H1 (cell line): ENCODE data around the gene CRYAB. TPM values are rescaled to one million over a fixed set of nuclear protein-coding genes. Genes with fewer than 3 reads are reported as not detected.

Experiments used
- CTCF ChIA-PET: fragments of 300-600 bp; sonication (Branson Sonifier 250); formaldehyde crosslinking; loops from one replicate; lab custom pipeline; 2021; ENCODE audit not compliant: partially characterized antibody; lab: Charles Lee
- POLR2A ChIA-PET: fragments of 300-600 bp; sonication (Branson Sonifier 250); formaldehyde crosslinking; loops from one replicate; lab custom pipeline; 2021; ENCODE audit warnings: inconsistent platforms; ENCODE audit not compliant: partially characterized antibody; lab: Charles Lee
- DNase-seq, 2 experiments: peaks; one replicate each; pipeline versions ENCODE4 v3.0.0 to v3.0.0-alpha.2; 2010 to 2022; ENCODE audit warnings: low spot score in 2 of 2, low read depth in 1 of 2, mixed read lengths in 1 of 2
- FAIRE-seq: peaks from 2 replicates; lab custom pipeline; 2011; peaks lifted over from hg19 to GRCh38; lab: Jason Lieb, UNC
- H2AFZ ChIP-seq: 2 replicates; pipeline ENCODE4 v1.8.1; 2012; ENCODE audit warnings: low read length, inconsistent platforms
- H2AK5ac ChIP-seq: 2 replicates; pipeline ENCODE4 v1.6.1; 2013; ENCODE audit warnings: low read depth, low read length
- H2BK120ac ChIP-seq: replicated peaks from 2 replicates; pipeline ENCODE3; 2013; ENCODE audit warnings: low read depth, low read length, inconsistent platforms
- H2BK12ac ChIP-seq: 2 replicates; pipeline ENCODE4 v1.6.1; 2013; ENCODE audit warnings: low read depth, low read length
- H2BK15ac ChIP-seq: 2 replicates; pipeline ENCODE4 v1.6.1; 2013; ENCODE audit warnings: low read length
- H2BK20ac ChIP-seq: 2 replicates; pipeline ENCODE4 v1.6.1; 2013; ENCODE audit warnings: low read length
- H2BK5ac ChIP-seq: 2 replicates; pipeline ENCODE4 v1.6.1; 2013; ENCODE audit warnings: low read depth, low read length
- H3K14ac ChIP-seq: 2 replicates; pipeline ENCODE4 v1.6.1; 2013; ENCODE audit warnings: inconsistent platforms; ENCODE audit not compliant: insufficient read length
- H3K18ac ChIP-seq: 2 replicates; pipeline ENCODE4 v1.6.1; 2013; ENCODE audit warnings: low read length; ENCODE audit errors: extremely low read depth
- H3K23ac ChIP-seq: 2 replicates; pipeline ENCODE4 v1.6.1; 2013; ENCODE audit warnings: inconsistent platforms; ENCODE audit not compliant: insufficient read length
- H3K23me2 ChIP-seq: 2 replicates; pipeline ENCODE4 v1.6.1; 2013; ENCODE audit warnings: low read depth, low read length
- H3K27ac ChIP-seq: 2 replicates; pipeline ENCODE4 v1.6.1; 2011; ENCODE audit warnings: low read depth, low read length, inconsistent platforms
- H3K27me3 ChIP-seq, 4 experiments: replicated peaks in 1 of 4; 1 replicate in 1 of 4; 2 replicates in 3 of 4; pipeline versions ENCODE4 v1.6.1 to v1.8.1; 2011 to 2013; ENCODE audit warnings: low read length in 3 of 4, mild to moderate bottlenecking in 3 of 4, inconsistent platforms in 2 of 4, mixed read lengths in 2 of 4, moderate library complexity in 1 of 4; ENCODE audit not compliant: control insufficient read depth in 3 of 4, insufficient read depth in 3 of 4; ENCODE audit errors: extremely low read depth in 1 of 4
- H3K36me3 ChIP-seq, 4 experiments: 2 replicates each; pipeline versions ENCODE4 v1.6.1 to v1.8.1; 2011 to 2013; ENCODE audit warnings: mild to moderate bottlenecking in 4 of 4, low read length in 3 of 4, moderate library complexity in 2 of 4, control low read depth in 1 of 4, inconsistent platforms in 1 of 4; ENCODE audit not compliant: insufficient read depth in 4 of 4, control insufficient read depth in 2 of 4
- H3K4ac ChIP-seq: replicated peaks from 2 replicates; pipeline ENCODE3; 2013; ENCODE audit warnings: low read length, low read depth, mixed read lengths, inconsistent platforms; ENCODE audit not compliant: insufficient read length
- H3K4me1 ChIP-seq, 4 experiments: replicated peaks in 1 of 4; 1 replicate in 1 of 4; 2 replicates in 3 of 4; pipeline versions ENCODE4 v1.6.1 to v1.8.1; 2011 to 2013; ENCODE audit warnings: low read length in 3 of 4, inconsistent platforms in 2 of 4, mixed read lengths in 1 of 4; ENCODE audit not compliant: insufficient read depth in 4 of 4, control insufficient read depth in 3 of 4
- H3K4me2 ChIP-seq, 2 experiments: 2 replicates each; pipeline versions ENCODE4 v1.6.1 to v1.8.1; 2011 to 2013; ENCODE audit warnings: low read depth in 2 of 2, low read length in 2 of 2, control low read depth in 1 of 2, inconsistent platforms in 1 of 2, mild to moderate bottlenecking in 1 of 2; ENCODE audit not compliant: insufficient read depth in 1 of 2
- H3K4me3 ChIP-seq, 4 experiments: fragments of 200-600, 300-600 bp in 1 of 4; sonication (generic), shearing (Covaris generic), sonication (Bioruptor Twin) in 1 of 4; 2 replicates each; pipeline versions ENCODE4 v1.5.1 to v1.8.1; 2011 to 2016; ENCODE audit warnings: low read length in 4 of 4, low read depth in 3 of 4, control low read depth in 2 of 4, inconsistent platforms in 2 of 4, mild to moderate bottlenecking in 2 of 4, mixed read lengths in 1 of 4, moderate library complexity in 1 of 4; ENCODE audit not compliant: insufficient read depth in 2 of 4; ENCODE audit errors: extremely low read depth in 1 of 4
- H3K56ac ChIP-seq: replicated peaks from 2 replicates; pipeline ENCODE3; 2013; ENCODE audit warnings: low read depth, mild to moderate bottlenecking, mixed read lengths, low read length, inconsistent platforms; ENCODE audit not compliant: insufficient read length
- H3K79me1 ChIP-seq: 2 replicates; pipeline ENCODE4 v1.6.1; 2013; ENCODE audit warnings: low read depth, low read length, control low read depth
- H3K79me2 ChIP-seq, 2 experiments: 2 replicates each; pipeline versions ENCODE4 v1.6.1 to v1.8.1; 2012 to 2013; ENCODE audit warnings: low read length in 2 of 2, mild to moderate bottlenecking in 2 of 2, inconsistent platforms in 1 of 2; ENCODE audit not compliant: insufficient read depth in 2 of 2, control insufficient read depth in 1 of 2
- H3K9ac ChIP-seq, 4 experiments: replicated peaks in 1 of 4; 1 replicate in 1 of 4; 2 replicates in 3 of 4; pipeline versions ENCODE4 v1.6.1 to v1.8.1; 2011 to 2013; ENCODE audit warnings: low read depth in 3 of 4, low read length in 3 of 4, control low read depth in 2 of 4, mild to moderate bottlenecking in 2 of 4, moderate library complexity in 2 of 4, inconsistent platforms in 1 of 4; ENCODE audit errors: extremely low read depth in 1 of 4
- H3K9me3 ChIP-seq, 2 experiments: 2 replicates each; pipeline versions ENCODE4 v1.6.1 to v1.8.1; 2012 to 2013; ENCODE audit warnings: mild to moderate bottlenecking in 2 of 2, moderate library complexity in 2 of 2, control low read depth in 1 of 2, inconsistent platforms in 1 of 2, low read depth in 1 of 2, low read length in 1 of 2, mixed read lengths in 1 of 2; ENCODE audit not compliant: insufficient read depth in 2 of 2
- H4K20me1 ChIP-seq, 2 experiments: replicated peaks in 1 of 2; 2 replicates each; pipeline versions ENCODE3 to v1.8.1; 2011 to 2013; ENCODE audit warnings: inconsistent platforms in 2 of 2, low read length in 2 of 2, mild to moderate bottlenecking in 1 of 2; ENCODE audit not compliant: insufficient read depth in 2 of 2, control insufficient read depth in 1 of 2
- H4K5ac ChIP-seq: 2 replicates; pipeline ENCODE4 v1.6.1; 2013; ENCODE audit warnings: low read length, low read depth, mixed read lengths, inconsistent platforms; ENCODE audit not compliant: insufficient read length
- H4K8ac ChIP-seq: 2 replicates; pipeline ENCODE4 v1.8.0; 2013; ENCODE audit warnings: mild to moderate bottlenecking, moderate library complexity, low read length, inconsistent platforms; ENCODE audit not compliant: insufficient read depth; ENCODE audit errors: extremely low read depth
- H4K91ac ChIP-seq: replicated peaks from 2 replicates; pipeline ENCODE3; 2013; ENCODE audit warnings: low read length, mixed read lengths, inconsistent platforms; ENCODE audit not compliant: insufficient read length
- FOSL1 ChIP-seq: IDR thresholded peaks from 2 replicates; pipeline ENCODE4 v1.6.1; 2011; ENCODE audit warnings: mild to moderate bottlenecking, low read depth, low read length, moderate library complexity; ENCODE audit not compliant: insufficient read depth
- POLR2A ChIP-seq, 2 experiments: IDR thresholded peaks; 1 replicate in 1 of 2; 2 replicates in 1 of 2; pipeline ENCODE4 v1.6.1; 2011; ENCODE audit warnings: low read depth in 2 of 2, low read length in 2 of 2, mild to moderate bottlenecking in 2 of 2; ENCODE audit errors: control extremely low read depth in 1 of 2
- RAD21 ChIP-seq, 2 experiments: IDR thresholded peaks in 1 of 2; conservative IDR thresholded peaks in 1 of 2; 2 replicates each; pipeline ENCODE4 v1.6.1; 2011; ENCODE audit warnings: low read depth in 2 of 2, low read length in 2 of 2, improper control_type of control experiment in 1 of 2, inconsistent platforms in 1 of 2, mild to moderate bottlenecking in 1 of 2, moderate library complexity in 1 of 2
- WGBS, 2 experiments: shearing (Covaris generic) in 1 of 2; methylation state at CpG; one replicate each; pipeline versions ENCODE4 v1.1.6 to v1.1.7; 2013 to 2015; ENCODE audit warnings: low lambda C conversion rate in 2 of 2, mixed read lengths in 2 of 2, inconsistent platforms in 1 of 2, low coverage in 1 of 2, missing lambda C conversion rate in 1 of 2; ENCODE audit not compliant: insufficient replicate concordance in 2 of 2, insufficient coverage in 1 of 2, insufficient read length in 1 of 2; ENCODE audit errors: extremely low coverage in 1 of 2, missing lambda C conversion rate in 1 of 2; 5-methylcytosine and 5-hydroxymethylcytosine counted together
- polyA plus RNA-seq, 7 experiments: library from polyadenylated mRNA; depleted of rRNA in 3 of 7; stranded (reverse) in 5 of 7; unstranded in 2 of 7; fragments of >200 nt in 5 of 7; fragments of 200-250 nt in 2 of 7; gene quantifications; 1 replicate in 5 of 7; 2 replicates in 1 of 7; 4 replicates in 1 of 7; pipeline versions ENCODE4 v1.2.1 to v1.2.3, GENCODE V29; 2011 to 2013; ENCODE audit warnings: missing spikeins in 2 of 7, mixed read lengths in 2 of 7
- total RNA-seq: library from RNA; stranded (reverse); fragmentation: NEBNext Ultra II Directional; extraction: Animal tissue kit (Norgen Biotek cat#: 25700); gene quantifications from 2 replicates; pipeline ENCODE4 v1.2.1, GENCODE V29; 2021

Gene CRYAB
- total and polyA plus RNA-seq, 2 of the 8 experiments (the other 6 are each of a cell fraction or from before 2014, with no cell fraction given), result 1.9 to 2.0 TPM

DNA sequence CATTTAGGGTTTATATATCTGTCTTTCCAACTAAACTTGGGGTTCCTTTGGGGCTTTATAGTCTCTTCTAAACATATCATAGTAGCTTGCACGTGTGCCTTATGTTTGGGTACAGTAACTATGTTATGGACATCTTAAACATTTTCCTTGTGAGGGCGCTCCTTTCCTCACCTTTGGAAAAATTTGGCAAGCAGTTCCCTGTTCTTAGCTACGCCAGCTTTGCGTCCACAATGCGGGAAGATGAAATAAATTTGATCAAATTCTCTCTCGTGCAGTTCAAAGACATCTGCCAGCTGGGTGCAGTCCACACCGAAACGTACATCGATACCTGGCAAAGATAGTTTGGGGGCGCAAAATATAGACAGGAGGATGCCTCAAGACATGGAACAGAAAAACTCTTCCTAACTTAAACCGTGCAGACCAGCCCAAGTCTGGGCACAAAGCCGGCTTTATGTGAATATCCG, 33.2 kb downstream of the CRYAB start:
- no peaks in the 10 kb centered on the region for H3K9me3 ChIP-seq
- peak; percentile 7 for FAIRE-seq
- H4K5ac ChIP-seq, result peak overlapping the region; percentile 24
- peak overlapping the region; percentile 27 for H3K4ac ChIP-seq
- peak overlapping the region; percentile 85; the same call in 1 of the 2 replicates for H4K8ac ChIP-seq
- no peak overlapping the region for H2BK15ac ChIP-seq
- H3K23me2 ChIP-seq, result peaks cover 2% of the 10 kb centered on the region; the same call in 1 of the 2 replicates
- no peak overlapping the region for H2AK5ac ChIP-seq
- H3K56ac ChIP-seq, result peak overlapping the region; percentile 59
- peak overlapping the region; percentile 70 for H3K27ac ChIP-seq
- no peaks in the 10 kb centered on the region for H3K4me1 ChIP-seq
- H2AFZ ChIP-seq, result peak overlapping the region; percentile 96
- peak overlapping the region; percentile 57 to 93 (median 82) for H3K4me3 ChIP-seq
- no peaks in the 10 kb centered on the region for H3K79me2 ChIP-seq
- no peak overlapping the region for H2BK20ac ChIP-seq
- peak in 1 of 2 experiments; percentile 11; a peak in 1 of 3 replicates for TF ChIP-seq POLR2A (IDR thresholded peaks at IDR 0.05; ENCODE audit: control extremely low read depth in 1 of 2, low read depth in 2 of 2, low read length in 2 of 2)
- TF ChIP-seq RAD21 (IDR thresholded peaks at IDR 0.05 in 1 of 2, conservative IDR thresholded peaks at IDR 0.05 in 1 of 2; ENCODE audit: low read depth in 2 of 2, low read length in 2 of 2), result peak in 1 of 2 experiments; percentile 15; a peak in 1 of 4 replicates
- TF ChIP-seq FOSL1, result no peak
- H2BK5ac ChIP-seq, result peak overlapping the region; percentile 92
- H3K23ac ChIP-seq, result no peak overlapping the region
- no peaks in the 10 kb centered on the region for H3K27me3 ChIP-seq
- H2BK120ac ChIP-seq, result no peak overlapping the region
- 4% methylated on average over 13 of the region's 13 CpGs; no CpG with 5 or more reads in 1 of the 2 experiments for WGBS, 2 experiments
- CTCF ChIA-PET, result interaction anchor here (0.8 to 6.2 kb wide), 17 partner anchors 13 to 515 kb away, joined by 3 to 36 read pairs (median 4); no protein-coding TSS in a partner anchor
- peak overlapping the region; percentile 20; the same call in 1 of the 2 replicates for H3K18ac ChIP-seq
- H3K79me1 ChIP-seq, result 0 out of 2 replicates have a peak, but pooled peaks cover 2% of the 10 kb centered on the region
- no peak overlapping the region for H3K14ac ChIP-seq
- peak overlapping the region; percentile 76 for H4K91ac ChIP-seq
- no peak for DNase-seq
- H3K4me2 ChIP-seq, result peak overlapping the region; percentile 80 to 95
- POLR2A ChIA-PET, result interaction anchor here (1.2 kb wide), 1 partner anchor 104 kb away, joined by 4 read pairs; no protein-coding TSS in a partner anchor
- H3K36me3 ChIP-seq, result no peaks in the 10 kb centered on the region
- peak overlapping the region; percentile 40; the same call in 1 of the 2 replicates for H2BK12ac ChIP-seq
- H3K9ac ChIP-seq, result peak overlapping the region; percentile 66 to 89 (median 74)
- no peaks in the 10 kb centered on the region for H4K20me1 ChIP-seq
